Astrocyte of the cerebellum (primary cell): ENCODE results near the gene MAML3.

Experiments
- DNase-seq: peaks from one replicate; pipeline ENCODE4 v3.0.0-alpha.2; 2011; ENCODE audit warnings: low read depth
- H3K4me3 ChIP-seq: 2 replicates; pipeline ENCODE4 v1.5.1; 2011; ENCODE audit warnings: mild to moderate bottlenecking, low read depth, low read length, moderate library complexity
- in situ Hi-C: cut with HindIII; loops from 2 replicates; pipeline ENCODE4 v1.10.0; 2017; ENCODE audit warnings: low sequenced_read_pairs
- TF ChIP-seq, protein P1 (sequence below): IDR thresholded peaks from 2 replicates; pipeline ENCODE4 v1.5.1; 2012; ENCODE audit warnings: low read length, low read depth, moderate library complexity, mild to moderate bottlenecking; ENCODE audit errors: missing control alignments

The MAML3 gene

DNA sequence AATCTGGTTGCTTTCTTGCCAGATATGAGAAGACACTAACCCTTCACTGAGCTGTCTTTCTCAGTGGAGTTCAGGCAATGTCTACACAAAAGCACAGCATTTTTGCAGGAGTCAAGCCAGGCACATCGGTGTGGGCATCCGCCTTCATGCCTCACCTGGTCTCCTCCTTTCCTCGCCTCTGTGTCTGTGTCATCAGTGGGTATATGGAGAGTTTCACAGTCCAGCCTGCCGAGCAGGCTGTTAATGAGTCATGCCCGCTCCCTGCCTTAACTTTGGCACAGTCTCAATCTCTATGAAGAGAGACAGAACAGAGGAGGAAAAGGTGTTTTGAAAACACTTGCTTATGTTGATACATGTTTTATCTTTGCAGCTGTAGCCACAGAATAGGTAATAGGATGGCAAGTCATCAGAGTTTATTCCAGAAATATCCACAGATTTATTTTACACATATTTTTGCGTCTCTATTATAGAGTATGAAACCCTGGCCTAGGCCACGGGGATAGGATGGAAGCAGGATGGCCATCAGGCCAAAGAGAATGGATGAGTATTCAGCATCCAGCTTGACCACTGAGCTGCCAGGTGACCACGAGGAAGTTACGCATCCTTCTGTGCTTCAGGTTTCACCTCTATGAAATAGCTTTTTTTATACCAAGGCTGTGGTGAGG is 32.8 kb upstream of the MAML3 start:
- in situ Hi-C loops: no loop called here
- TF ChIP-seq, protein P1, sequence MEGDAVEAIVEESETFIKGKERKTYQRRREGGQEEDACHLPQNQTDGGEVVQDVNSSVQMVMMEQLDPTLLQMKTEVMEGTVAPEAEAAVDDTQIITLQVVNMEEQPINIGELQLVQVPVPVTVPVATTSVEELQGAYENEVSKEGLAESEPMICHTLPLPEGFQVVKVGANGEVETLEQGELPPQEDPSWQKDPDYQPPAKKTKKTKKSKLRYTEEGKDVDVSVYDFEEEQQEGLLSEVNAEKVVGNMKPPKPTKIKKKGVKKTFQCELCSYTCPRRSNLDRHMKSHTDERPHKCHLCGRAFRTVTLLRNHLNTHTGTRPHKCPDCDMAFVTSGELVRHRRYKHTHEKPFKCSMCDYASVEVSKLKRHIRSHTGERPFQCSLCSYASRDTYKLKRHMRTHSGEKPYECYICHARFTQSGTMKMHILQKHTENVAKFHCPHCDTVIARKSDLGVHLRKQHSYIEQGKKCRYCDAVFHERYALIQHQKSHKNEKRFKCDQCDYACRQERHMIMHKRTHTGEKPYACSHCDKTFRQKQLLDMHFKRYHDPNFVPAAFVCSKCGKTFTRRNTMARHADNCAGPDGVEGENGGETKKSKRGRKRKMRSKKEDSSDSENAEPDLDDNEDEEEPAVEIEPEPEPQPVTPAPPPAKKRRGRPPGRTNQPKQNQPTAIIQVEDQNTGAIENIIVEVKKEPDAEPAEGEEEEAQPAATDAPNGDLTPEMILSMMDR: no peak
- peak; percentile 37 for DNase-seq
- no peak overlapping the region for H3K4me3 ChIP-seq

DNA sequence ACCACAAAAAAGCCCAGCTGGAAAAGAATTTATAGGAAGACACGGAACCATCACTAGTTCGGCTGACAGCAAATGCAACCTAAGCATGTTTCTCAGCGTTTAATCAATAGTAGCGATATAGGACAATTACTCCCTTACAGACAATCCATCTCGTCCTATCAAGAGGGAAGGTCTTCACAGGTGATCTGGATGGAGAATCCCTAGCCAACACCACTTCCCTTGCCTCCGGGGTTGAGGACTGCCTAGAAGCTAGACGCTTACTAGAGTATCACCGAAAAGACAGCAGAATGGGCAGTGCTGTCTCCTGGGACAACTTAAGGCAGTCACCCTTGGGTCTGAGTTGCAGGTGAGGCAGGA is 32.1 kb upstream of the MAML3 start:
- TF ChIP-seq, protein P1: no peak

DNA sequence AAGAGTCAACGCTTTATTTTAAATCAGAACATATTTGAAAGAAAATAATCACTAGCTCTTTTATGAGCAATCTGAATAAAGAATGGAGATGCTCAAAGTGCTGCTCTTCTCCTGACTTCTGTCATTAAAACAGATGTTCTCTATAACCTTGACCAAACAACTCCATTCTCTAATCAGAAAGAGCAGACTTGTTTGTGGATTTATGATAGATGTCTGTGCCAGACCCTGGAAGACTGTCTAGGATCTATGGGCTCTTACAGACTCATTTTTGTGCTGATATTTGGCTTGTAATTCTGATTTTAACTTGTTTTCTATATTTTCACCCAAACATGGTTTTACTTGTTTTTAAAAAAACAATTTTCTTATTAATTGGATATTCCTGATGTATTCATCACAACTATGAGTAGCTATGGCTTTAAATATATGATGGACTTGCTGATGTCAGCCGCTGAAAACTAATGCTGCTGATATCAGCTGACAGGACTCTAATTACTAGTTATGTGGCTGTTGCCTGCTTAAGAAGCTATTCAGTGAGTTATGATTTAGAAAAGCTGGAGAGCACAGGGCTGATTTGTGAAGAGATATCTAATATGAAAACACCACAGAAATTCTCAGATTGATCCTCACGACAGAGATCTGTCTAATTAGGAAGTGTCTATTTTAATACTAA is 31.6 kb upstream of the MAML3 start:
- no peak for DNase-seq
- in situ Hi-C loops: no loop called here
- TF ChIP-seq, protein P1: no peak
- no peak overlapping the region for H3K4me3 ChIP-seq

More for the DNA sequence above, 32.1 kb upstream of the MAML3 start:
- in situ Hi-C loops: no loop called here
- DNase-seq: no peak
- no peak overlapping the region for H3K4me3 ChIP-seq

DNA sequence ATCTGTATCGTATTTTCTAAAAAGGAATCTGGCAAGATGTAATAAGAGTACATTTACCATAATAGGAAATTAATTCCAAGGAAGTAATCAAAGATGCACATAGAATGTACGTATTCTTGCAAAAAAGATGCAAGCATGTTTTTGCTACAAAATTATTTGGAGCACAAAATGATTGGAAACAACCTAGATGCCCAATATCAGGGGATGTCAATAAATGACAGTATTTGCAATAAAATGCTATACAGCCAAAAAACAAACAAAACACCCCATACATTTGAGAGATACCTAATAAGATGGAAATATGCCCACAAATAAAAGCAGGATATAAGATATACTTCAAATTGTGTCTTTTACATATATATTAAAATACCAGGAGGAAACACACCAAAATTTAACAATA is 29.3 kb upstream of the MAML3 start:
- in situ Hi-C loops: loop anchor here (5.0 kb wide), 1 partner anchor 54 kb away; no protein-coding TSS in a partner anchor
- H3K4me3 ChIP-seq: no peak overlapping the region
- no peak for DNase-seq
- TF ChIP-seq, protein P1: no peak

DNA sequence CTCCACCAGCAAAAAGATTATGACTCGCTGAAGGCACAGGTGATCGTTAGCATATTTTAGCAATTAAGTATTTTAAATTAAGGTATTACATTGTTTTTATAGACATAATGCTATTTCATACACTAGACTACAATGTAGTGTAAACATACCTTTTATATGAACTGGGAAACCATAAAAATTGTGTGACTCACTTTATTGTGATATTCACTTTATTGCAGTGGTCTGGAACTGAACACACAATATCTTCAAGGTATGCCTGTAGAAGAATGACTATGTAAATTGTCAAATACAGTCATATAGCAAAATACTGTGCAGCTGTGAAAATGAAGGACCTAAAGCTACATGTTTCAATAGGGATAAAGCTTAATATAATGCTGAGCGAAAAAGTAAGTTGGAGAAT is 26.6 kb upstream of the MAML3 start:
- TF ChIP-seq, protein P1: no peak
- in situ Hi-C loops: loop anchor here (5.0 kb wide), 1 partner anchor 57 kb away; no protein-coding TSS in a partner anchor
- no peak for DNase-seq
- H3K4me3 ChIP-seq: no peak overlapping the region

DNA sequence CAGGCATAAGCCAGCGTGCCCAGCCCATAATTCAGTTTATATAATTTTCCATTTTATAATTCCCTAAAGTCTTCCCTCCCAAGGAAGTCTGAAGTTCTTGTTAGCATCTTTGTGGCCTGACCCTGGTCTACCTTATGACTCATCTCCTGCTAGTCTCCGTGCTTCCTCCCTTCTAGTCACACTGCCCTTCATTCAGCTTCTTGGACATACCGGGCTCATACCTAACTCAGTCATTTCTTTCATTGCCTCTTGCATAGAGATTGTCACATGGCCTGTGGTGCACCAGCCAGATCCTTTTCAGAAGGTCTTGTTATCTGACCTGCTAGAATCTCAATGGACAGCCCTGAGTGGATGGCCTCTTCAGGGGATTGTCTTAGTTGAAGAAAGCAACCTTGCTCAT is 22.8 kb upstream of the MAML3 start:
- no peak for DNase-seq
- in situ Hi-C loops: no loop called here
- H3K4me3 ChIP-seq: no peak overlapping the region
- TF ChIP-seq, protein P1: no peak
